PC-3 (cell line): ENCODE data around the gene PALB2.

Experiments
- CTCF ChIP-seq: fragments of 300-600 bp; sonication (generic); conservative IDR thresholded peaks from 2 replicates; pipeline ENCODE4 v1.5.1; 2017; ENCODE audit warnings: antibody characterized with exemption, low read depth, mild to moderate bottlenecking, low read length
- EZH2 ChIP-seq: fragments of 300-600 bp; sonication (generic); IDR thresholded peaks from one replicate; pipeline ENCODE4 v1.6.1; 2017; ENCODE audit warnings: antibody characterized with exemption, mild to moderate bottlenecking, low read length; ENCODE audit not compliant: unreplicated experiment
- EZH2phosphoT487 ChIP-seq: fragments of 300-600 bp; sonication (generic); IDR thresholded peaks from 2 replicates; pipeline ENCODE4 v1.6.1; 2018; ENCODE audit warnings: mild to moderate bottlenecking, antibody characterized with exemption, low read length, borderline replicate concordance

GRCh38 chr16:23584186-23585076, 56.7 kb downstream of the PALB2 start:
- TF ChIP-seq CTCF (no peak), EZH2 (no peak), EZH2phosphoT487 (no peak)
